GM19035 (cell line): ENCODE measurements around the gene ISM2.

Source experiments
- ATAC-seq: cut with Tn5 transposase; IDR thresholded peaks from one replicate; pipeline ENCODE4 v1.9.1; 2021; ENCODE audit not compliant: unreplicated experiment

ISM2 gene

DNA sequence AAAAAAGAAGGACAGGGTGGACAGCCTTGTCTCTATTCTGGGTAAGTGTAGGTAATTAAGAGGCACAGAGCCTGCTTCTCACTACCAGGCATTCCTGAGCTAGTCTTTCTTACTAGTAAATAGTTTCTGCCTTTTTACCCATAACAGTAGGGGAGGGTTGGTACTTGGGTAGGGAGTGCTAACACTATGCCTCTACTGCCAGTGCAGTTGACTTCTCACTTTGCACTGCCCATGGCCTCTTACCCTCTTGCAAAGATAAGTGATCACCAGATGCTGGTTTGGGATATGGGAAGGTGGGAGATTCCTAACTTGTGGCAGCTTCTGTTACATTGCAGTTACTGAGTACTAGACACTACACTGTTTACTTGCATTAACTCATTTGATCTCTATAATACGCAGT is 29.1 kb downstream of the ISM2 start:
- ATAC-seq, result no peak

DNA sequence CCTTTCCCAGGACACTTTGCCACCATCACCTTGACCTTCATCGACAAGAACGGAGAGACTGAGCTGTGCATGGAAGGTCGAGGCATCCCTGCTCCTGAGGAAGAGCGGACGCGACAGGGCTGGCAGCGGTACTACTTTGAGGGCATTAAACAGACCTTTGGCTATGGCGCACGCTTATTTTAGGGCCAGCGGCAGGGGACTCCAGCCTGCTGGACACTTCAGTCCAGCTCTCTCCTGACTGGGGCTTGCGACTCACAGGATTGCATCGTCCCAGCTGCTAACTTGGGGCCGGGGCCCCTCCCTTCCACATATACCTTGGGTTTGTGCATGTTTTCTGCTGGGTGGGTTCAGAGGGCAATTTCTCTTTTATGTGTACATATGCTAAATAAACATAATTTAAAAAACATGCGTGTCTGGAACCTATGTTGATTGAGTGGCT is 29.5 kb downstream of the ISM2 start:
- no peak for ATAC-seq

DNA sequence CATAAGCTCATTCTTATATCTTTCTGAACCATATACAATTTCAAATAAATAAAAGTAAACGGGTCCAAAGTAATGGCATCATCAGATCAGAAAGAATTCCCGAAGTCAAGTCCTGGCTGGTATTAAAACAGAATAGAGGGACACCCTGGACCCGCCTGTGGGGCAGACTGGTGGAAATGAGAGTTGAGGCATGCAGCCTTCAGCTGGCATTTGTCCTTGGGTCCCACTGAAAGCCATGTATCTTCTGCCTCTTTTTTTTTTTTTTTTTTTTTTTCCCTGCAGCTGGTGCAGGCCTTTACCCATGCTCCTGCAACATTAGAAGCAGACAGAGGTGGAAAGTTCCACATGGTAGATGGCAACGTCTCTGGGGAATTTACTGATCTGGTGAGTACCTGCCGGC is 30.8 kb downstream of the ISM2 start:
- ATAC-seq, result no peak

DNA sequence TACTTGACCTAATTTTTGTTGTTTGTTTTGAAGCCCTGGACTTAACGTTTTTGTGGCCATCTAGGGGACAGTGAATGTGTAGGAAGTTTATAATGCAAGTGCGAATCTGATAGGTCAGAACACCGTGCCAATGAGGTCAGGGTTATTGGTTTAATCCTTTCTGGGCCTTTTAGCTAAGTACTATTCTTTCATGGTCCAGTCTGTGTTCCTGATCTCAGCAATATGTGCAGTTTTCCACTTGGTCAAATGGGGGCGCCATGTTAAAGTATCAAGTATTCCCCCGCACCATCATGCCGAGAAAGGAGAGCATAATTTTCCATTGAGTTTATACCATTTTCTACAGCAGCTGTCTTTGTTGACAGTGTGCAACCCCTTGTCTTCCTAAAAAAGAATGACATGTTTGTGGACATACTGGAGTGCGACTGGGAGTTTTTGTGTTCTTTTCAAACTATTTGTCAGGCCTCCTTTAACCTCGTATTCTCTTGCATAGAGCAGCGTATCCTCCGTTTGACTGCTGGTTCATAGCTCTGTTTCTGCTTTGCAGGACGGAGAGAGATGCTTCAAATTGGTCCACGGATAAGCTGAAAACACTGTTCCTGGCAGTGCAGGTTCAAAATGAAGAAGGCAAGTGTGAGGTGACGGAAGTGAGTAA is 39.4 kb downstream of the ISM2 start:
- no peak for ATAC-seq

DNA sequence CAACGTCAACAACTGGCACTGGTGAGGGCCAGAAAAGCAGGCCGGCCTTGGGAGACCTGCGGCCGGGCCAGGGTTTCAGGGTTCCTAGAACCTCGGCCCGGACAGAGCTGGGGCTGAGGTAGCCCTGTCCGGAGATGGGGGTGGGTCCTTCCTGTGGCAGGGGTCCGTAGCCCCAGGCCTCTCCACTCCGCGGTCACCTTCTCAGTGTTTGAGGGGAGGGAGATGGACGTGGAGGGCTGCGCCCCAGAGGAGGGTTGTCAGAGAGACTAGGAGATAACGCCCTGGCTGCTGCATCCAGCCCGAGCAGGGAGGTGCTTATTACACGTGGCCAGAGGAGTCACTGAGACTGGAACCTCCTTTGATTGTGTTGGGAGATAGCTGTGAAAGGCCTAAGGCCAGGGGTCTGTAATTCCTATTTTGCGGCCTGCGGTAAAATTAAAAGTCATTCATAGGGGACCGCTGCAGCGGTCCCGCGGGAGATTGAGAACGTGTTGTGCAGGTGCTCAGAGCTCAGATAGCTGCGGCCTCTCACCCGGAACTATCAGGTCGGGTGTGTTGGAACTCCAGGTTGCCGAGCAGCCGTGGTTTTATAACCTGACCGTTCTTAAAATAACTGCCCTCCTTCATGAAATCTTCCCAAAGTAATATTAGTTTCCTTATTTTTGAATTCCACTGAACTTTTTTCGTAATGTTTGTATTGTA is 40.2 kb downstream of the ISM2 start:
- peak; percentile 18 for ATAC-seq

DNA sequence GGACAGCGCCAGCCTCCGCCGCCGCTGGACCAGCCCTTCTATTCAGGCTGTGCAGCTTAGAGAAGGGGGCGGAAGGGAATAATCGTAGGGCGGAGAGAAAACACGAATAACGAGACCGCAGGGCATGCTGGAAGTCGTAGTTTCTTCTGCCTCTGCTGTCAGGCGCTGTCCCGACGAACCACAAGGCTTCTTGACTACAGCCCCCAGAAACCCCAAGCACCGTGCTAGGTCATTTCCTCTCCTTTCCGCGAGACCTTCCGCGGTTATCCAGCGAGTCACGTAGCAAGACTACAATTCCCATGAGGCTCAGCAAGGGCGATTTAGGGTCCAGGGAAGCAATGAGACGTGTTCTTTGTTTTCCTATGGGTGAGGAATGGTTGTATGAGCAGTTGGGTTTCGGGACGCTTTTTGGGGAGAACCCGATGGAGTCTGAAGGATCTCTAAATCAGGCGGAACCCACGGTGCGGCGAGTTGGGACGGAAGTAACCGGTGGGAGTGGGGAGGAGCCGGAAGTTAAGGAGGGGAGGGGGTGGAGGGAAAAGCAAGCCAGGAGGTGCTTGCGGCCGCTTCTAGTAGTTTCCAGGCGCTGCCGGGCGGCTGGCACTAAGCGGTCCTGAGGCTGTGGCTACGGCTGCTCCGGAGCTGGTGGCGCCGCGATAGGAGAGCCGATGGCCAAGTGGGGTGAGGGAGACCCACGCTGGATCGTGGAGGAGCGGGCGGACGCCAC is 40.9 kb downstream of the ISM2 start, which contains the start of the genes AHSA1 and VIPAS39:
TSS of gene AHSA1 (plus strand) at position 572 of the 727 bp plus-strand sequence. CDS start at position 669, 97 bp downstream.
TSS of gene VIPAS39 (minus strand) at position 80 of the 727 bp plus-strand sequence. CDS start 3,499 bp downstream, outside the sequence.
- peak; percentile 85 for ATAC-seq

DNA sequence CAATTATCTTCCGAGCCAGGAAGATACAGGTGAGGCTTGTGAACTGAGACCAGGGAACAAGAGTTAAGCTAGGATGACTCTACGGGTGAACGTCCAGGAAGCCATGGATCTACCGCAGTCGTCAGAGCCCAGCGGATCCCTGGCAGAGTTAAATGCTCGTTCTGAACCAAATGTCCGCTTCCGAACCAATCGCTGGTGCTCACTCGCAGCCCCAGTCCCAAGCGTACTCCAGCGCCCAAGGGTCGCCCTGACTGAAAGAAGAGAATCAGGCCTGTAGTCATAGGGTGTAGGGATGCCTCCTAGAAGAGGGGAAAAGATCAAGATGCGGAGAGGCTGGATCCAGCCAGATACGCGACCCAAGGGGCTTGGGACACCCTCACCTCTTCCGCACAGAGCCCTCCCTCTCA is 41.5 kb downstream of the ISM2 start:
- peak; percentile 27 for ATAC-seq

DNA sequence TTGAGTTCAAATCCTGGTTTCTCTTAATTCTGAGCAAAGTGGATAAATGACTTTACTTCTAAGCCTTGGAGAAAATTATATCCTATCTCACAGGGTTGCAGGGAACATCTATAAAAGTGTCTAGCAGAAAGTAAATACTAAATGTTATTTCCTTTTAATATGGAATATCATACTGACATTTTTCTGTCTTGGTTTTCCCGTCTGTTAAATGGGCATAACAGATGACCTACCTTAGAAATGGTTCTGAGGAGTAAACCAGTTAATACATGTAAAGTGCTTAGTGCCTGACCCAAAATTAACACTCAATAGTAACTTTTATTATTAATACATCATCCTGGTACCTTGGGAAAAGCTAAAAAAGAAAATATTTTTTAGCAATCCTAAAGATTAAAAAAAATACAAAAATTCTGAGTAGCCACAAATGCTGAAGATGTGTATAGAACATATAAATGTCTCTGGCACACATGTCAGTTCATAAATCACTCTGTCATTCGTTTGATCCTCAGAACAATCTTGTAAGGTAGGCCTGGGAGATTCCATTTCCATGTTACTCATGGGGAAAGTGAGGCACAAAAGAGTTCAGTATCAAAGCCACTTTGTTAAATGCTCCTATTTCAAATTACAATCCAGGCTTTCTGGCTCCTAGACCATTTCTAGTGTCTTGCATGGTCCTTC is 42.5 kb downstream of the ISM2 start:
- no peak for ATAC-seq

DNA sequence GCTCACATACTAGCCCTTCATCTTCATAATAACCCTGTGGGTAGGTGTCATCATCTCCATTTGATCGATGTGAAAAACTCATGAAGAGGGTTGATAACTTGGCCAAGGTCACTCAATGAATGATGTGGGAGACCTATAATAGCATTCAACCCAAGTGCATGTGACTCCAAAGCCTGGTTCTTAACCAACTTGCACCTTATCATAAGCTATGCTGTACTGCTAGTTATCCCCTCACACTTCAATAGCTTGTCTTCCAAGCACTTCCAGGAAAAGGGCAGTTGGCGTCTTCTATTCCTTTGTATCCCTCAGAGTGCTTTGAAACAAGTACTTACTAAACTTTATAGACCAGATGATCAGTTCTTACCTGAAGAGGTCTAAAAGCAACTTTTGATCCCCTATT is 56.4 kb downstream of the ISM2 start:
- no peak for ATAC-seq

DNA sequence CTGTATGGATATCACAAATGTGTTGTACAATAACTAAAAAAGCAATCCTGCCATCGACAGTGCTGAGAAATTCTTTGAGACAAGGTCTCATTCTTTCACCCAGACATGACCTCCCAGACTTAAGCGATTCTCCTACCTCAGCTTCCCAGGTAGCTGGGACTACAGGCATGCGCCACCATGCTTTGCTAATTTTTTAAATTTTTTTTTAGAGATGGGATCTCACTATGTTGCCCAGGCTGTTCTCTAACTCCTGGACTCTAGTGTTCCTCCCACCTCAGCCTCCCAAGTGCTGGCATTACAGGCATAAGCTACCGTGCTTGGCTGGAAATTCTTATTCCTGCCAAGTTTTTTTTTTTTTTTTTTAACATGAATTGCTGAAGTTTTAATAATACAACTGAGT is 58.8 kb downstream of the ISM2 start:
- no peak for ATAC-seq

DNA sequence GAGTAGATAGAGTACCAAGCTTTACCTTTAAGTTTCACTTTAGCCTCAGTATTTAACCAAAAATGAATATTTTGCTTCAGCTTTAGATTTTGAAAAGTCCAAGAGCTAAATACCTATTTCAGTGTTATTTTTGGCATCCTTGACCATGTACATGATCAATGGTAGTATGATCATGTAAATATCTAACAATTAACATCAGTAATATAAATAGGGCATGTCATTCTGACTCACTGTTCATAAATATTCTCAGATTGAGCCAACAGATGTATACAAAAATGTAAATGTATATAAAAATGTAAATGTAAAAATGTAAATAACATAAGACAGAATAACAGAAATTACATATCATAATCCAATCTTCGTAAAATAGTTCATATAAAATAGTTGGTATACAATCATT is 60.0 kb downstream of the ISM2 start:
- ATAC-seq, result no peak

DNA sequence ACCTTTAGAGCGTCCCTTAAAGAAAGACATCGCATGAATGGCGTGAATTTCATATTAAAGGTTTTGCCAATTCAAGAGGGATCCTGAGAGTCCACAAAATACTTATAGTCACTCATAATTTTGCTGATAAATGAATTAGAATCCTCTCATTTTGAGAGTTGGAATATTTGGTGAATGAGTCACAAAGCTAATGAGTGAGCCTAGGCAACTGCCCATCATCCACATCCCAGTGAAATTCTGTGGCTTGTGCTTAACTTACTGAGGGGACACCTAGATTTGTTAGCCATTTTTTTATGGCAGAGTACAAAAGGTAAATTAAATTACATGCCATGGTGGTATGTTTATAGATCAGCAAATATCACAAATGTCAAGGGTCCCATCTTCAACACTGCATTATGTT is 62.6 kb downstream of the ISM2 start:
- ATAC-seq, result no peak

DNA sequence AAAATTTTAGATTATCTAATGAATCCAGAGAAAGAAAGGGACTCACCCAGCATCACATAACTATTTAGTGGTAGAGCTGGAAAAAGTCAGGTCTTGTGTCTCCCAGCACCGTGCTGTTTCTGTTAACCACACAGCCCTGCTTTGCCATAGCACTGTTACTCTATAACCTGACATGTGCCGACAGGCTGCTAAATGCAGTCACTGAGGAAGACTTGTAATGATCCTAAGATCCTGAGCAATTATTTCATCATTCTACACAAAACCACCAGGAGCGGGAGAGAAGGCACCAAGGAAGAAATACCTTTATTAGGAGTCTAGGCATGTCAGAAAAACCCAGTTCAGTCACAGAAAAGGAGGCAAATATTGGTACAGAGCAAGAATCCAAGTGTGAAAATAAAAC is 72.2 kb downstream of the ISM2 start:
- no peak for ATAC-seq

DNA sequence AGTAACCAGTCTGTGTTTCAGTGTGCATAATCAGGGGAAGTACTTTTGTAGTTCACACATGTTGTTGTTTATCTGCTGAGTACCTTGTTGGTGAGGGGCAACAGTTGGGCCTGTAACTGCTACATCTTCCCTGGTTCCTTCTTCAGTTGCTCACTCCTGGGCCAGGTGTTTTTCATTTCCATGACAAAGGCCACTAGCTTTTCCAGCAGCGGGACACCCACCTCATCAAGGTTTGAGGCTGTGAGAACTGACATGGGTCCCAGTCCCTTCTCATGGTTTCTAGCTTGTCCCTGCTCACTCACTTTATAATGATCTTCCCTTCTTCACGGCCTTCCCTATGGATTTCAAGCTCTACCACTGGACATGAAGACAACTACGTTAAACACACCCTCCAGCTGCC is 73.8 kb downstream of the ISM2 start:
- no peak for ATAC-seq
